PC-3 (cell line): ENCODE measurements around the gene ACVR2A.

ENCODE experiments used
- CTCF ChIP-seq: fragments of 300-600 bp; sonication (generic); conservative IDR thresholded peaks from 2 replicates; pipeline ENCODE4 v1.5.1; 2017; ENCODE audit warnings: antibody characterized with exemption, low read depth, mild to moderate bottlenecking, low read length
- EZH2phosphoT487 ChIP-seq: fragments of 300-600 bp; sonication (generic); IDR thresholded peaks from 2 replicates; pipeline ENCODE4 v1.6.1; 2018; ENCODE audit warnings: mild to moderate bottlenecking, antibody characterized with exemption, low read length, borderline replicate concordance

DNA sequence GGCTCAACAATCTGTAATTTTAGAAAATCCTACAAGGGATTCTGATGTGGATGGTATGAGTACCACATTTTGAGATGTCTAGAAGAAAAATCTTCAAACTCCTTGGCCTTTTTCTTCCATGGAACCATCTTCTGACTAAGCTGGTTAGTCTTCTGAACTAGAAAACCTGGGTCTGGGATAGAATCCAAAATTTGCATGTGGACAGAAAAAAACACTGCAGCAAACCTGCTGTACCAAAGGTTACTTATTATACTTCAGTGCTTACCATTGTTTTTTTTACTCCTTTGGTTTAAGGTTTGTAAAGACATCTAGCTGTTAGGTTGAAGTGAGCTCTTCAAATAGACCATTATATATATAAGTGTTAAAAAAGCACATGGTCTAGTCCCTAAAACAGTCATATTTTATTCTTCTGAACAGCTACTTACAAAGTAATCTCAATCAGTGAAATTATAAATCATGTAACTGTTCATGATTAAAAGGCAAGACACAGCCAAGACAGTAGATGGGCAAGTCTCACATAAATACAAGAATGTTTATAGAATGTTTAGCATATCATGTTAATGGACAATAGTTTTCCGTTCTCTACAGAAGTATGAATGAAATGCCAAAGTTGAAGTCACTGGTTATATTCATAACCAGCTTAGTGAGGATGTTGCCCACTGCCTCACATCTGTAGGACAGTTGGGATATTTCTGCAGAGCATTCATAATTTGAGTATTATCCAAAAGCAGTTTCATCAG is 90.2 kb downstream of the ACVR2A start:
- no peak for TF ChIP-seq CTCF
- no peak for TF ChIP-seq EZH2phosphoT487
